ENCODE measurements around the gene TOP2B. TPM values are rescaled to one million over a fixed set of nuclear protein-coding genes. Genes with fewer than 3 reads are reported as not detected.

Gene TOP2B
- total RNA-seq, 1 donor = 126 TPM

- H3K4me3 ChIP-seq (ENCODE audit: low read length) = no peak overlapping the region
- H3K27me3 ChIP-seq (ENCODE audit: insufficient read depth, low read length) = no peaks in the 10 kb centered on the region
- no peaks in the 10 kb centered on the region for H3K9me3 ChIP-seq (ENCODE audit: low read depth, low read length)
- peaks cover 44% of the 10 kb centered on the region for H3K4me1 ChIP-seq (ENCODE audit: insufficient read depth, low read length)
Measured at GRCh38 chr3:25657293-25657692, 7.4 kb downstream of the TOP2B start.

- peaks cover 33% of the 10 kb centered on the region for H3K4me1 ChIP-seq (ENCODE audit: insufficient read depth, low read length)
- no peak overlapping the region for H3K4me3 ChIP-seq (ENCODE audit: low read length)
- H3K9me3 ChIP-seq (ENCODE audit: low read depth, low read length) = no peaks in the 10 kb centered on the region
- no peaks in the 10 kb centered on the region for H3K27me3 ChIP-seq (ENCODE audit: insufficient read depth, low read length)
Measured at GRCh38 chr3:25655659-25656058, 9.0 kb downstream of the TOP2B start.

- Histone ChIP-seq H3K4me3 (ENCODE audit: low read length) (no peak overlapping the region), H3K27me3 (ENCODE audit: insufficient read depth, low read length) (no peaks in the 10 kb centered on the region), H3K9me3 (ENCODE audit: low read depth, low read length) (peaks cover 8% of the 10 kb centered on the region), H3K4me1 (ENCODE audit: insufficient read depth, low read length) (peaks cover 33% of the 10 kb centered on the region)
Measured at GRCh38 chr3:25654576-25654975, 10.1 kb downstream of the TOP2B start.

DNA sequence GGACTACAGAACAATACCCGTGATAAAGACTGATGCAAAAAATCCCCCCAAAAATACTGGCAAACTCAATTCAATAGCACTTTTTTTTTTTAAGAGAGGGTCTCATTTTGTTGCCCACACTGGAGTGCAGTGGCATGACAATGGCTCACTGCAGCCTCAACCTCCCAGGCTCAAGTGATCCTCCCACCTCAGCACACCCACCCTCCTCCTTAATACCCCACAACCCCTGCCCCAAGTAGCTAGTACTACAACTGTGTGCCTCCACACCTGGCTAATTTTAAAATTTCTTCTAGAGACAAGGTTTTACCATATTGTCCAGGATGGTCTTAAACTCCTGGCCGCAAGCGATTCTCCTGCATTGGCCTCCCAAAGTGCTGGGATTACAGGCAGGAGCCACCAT is 11.4 kb downstream of the TOP2B start:
- no peaks in the 10 kb centered on the region for H3K27me3 ChIP-seq (ENCODE audit: insufficient read depth, low read length)
- peaks cover 28% of the 10 kb centered on the region for H3K4me1 ChIP-seq (ENCODE audit: insufficient read depth, low read length)
- peaks cover 20% of the 10 kb centered on the region for H3K9me3 ChIP-seq (ENCODE audit: low read depth, low read length)
- no peak overlapping the region for H3K4me3 ChIP-seq (ENCODE audit: low read length)

DNA sequence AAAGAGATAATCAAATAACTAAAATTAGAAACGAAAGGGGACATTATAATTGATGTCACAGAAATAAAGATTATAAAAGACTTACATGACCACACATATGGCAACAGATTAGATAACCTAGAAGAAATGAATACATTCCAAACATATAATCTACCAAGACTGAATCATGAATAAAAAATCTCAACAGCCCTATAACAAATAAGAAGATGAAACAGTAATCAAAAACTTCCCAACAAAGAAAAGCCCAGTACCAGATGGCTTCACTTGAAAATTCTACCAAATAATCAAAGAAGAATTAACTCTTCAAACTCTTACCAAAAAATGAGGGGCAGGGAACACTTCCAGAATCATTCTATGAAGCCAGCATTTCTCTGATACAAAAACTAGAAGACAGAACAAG is 11.8 kb downstream of the TOP2B start:
- Histone ChIP-seq H3K4me3 (ENCODE audit: low read length) (no peak overlapping the region), H3K4me1 (ENCODE audit: insufficient read depth, low read length) (peaks cover 32% of the 10 kb centered on the region), H3K9me3 (ENCODE audit: low read depth, low read length) (peaks cover 20% of the 10 kb centered on the region), H3K27me3 (ENCODE audit: insufficient read depth, low read length) (no peaks in the 10 kb centered on the region)

DNA sequence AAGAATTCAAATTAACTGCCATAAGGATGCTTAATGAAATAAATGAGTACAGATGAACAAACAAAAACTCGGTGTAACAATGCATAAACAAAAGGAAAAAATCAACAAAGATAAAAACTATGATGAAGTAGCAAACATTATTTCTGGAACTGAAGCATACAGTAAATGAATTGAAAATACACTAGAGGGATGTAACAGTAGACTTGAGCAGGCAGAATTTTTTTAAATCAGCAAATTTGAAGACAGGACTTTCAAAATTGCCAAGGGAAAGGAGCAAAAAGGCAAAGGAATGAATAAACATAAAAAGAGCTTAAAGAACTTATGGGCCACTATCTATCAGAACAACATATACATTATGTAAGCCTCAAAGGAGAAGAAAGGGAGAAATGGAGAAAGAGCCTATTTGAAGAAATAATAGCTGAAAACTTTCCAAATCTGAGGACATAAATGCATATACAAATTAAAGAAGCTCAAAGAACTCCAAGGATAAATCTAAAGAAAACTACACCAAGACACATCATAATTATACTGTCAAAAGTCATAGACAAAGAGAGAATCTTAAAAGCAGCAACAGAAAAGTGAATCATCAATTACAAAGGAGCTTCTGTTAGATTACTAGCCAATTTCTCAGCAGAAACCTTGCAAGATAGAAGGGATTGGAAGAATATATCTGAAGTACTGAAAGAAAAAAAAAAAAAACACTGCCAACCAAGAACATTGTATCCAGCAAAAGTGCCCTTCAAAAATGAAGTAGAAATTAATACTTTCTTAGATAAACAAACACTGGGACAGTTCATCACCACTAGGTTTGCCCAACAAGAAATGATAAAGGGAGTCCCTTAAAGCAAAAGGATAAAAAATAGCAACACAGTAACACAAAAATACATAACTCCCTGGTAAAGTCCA is 15.5 kb downstream of the TOP2B start:
- peaks cover 20% of the 10 kb centered on the region for H3K9me3 ChIP-seq (ENCODE audit: low read depth, low read length)
- H3K27me3 ChIP-seq (ENCODE audit: insufficient read depth, low read length) = no peaks in the 10 kb centered on the region
- peaks cover 14% of the 10 kb centered on the region for H3K4me1 ChIP-seq (ENCODE audit: insufficient read depth, low read length)
- H3K4me3 ChIP-seq (ENCODE audit: low read length) = no peak overlapping the region

GRCh38 chr3:25648107-25648535 is 16.6 kb downstream of the TOP2B start:
- H3K27me3 ChIP-seq (ENCODE audit: insufficient read depth, low read length) = no peaks in the 10 kb centered on the region
- H3K9me3 ChIP-seq (ENCODE audit: low read depth, low read length) = peaks cover 20% of the 10 kb centered on the region
- H3K4me3 ChIP-seq (ENCODE audit: low read length) = no peak overlapping the region
- peaks cover 9% of the 10 kb centered on the region for H3K4me1 ChIP-seq (ENCODE audit: insufficient read depth, low read length)

- no peaks in the 10 kb centered on the region for H3K9me3 ChIP-seq (ENCODE audit: low read depth, low read length)
- H3K4me1 ChIP-seq (ENCODE audit: insufficient read depth, low read length) = peaks cover 4% of the 10 kb centered on the region
- H3K27me3 ChIP-seq (ENCODE audit: insufficient read depth, low read length) = no peaks in the 10 kb centered on the region
- no peak overlapping the region for H3K4me3 ChIP-seq (ENCODE audit: low read length)
Measured at GRCh38 chr3:25635038-25635437, 29.7 kb downstream of the TOP2B start.

GRCh38 chr3:25633919-25634318 is 30.8 kb downstream of the TOP2B start:
- H3K9me3 ChIP-seq (ENCODE audit: low read depth, low read length) = no peaks in the 10 kb centered on the region
- no peaks in the 10 kb centered on the region for H3K27me3 ChIP-seq (ENCODE audit: insufficient read depth, low read length)
- no peak overlapping the region for H3K4me3 ChIP-seq (ENCODE audit: low read length)
- peaks cover 4% of the 10 kb centered on the region for H3K4me1 ChIP-seq (ENCODE audit: insufficient read depth, low read length)

GRCh38 chr3:25631989-25632388 is 32.7 kb downstream of the TOP2B start:
- Histone ChIP-seq H3K4me3 (ENCODE audit: low read length) (no peak overlapping the region), H3K4me1 (ENCODE audit: insufficient read depth, low read length) (peaks cover 4% of the 10 kb centered on the region), H3K9me3 (ENCODE audit: low read depth, low read length) (no peaks in the 10 kb centered on the region), H3K27me3 (ENCODE audit: insufficient read depth, low read length) (no peaks in the 10 kb centered on the region)

GRCh38 chr3:25621087-25621486 is 43.6 kb downstream of the TOP2B start:
- Histone ChIP-seq H3K27me3 (ENCODE audit: insufficient read depth, low read length) (no peaks in the 10 kb centered on the region), H3K9me3 (ENCODE audit: low read depth, low read length) (no peaks in the 10 kb centered on the region), H3K4me1 (ENCODE audit: insufficient read depth, low read length) (no peaks in the 10 kb centered on the region), H3K4me3 (ENCODE audit: low read length) (no peak overlapping the region)

- H3K27me3 ChIP-seq (ENCODE audit: insufficient read depth, low read length) = no peaks in the 10 kb centered on the region
- H3K9me3 ChIP-seq (ENCODE audit: low read depth, low read length) = no peaks in the 10 kb centered on the region
- no peak overlapping the region for H3K4me3 ChIP-seq (ENCODE audit: low read length)
- no peaks in the 10 kb centered on the region for H3K4me1 ChIP-seq (ENCODE audit: insufficient read depth, low read length)
Measured at GRCh38 chr3:25620493-25620892, 44.2 kb downstream of the TOP2B start.

- no peaks in the 10 kb centered on the region for H3K9me3 ChIP-seq (ENCODE audit: low read depth, low read length)
- H3K27me3 ChIP-seq (ENCODE audit: insufficient read depth, low read length) = no peaks in the 10 kb centered on the region
- no peak overlapping the region for H3K4me3 ChIP-seq (ENCODE audit: low read length)
- H3K4me1 ChIP-seq (ENCODE audit: insufficient read depth, low read length) = no peaks in the 10 kb centered on the region
Measured at GRCh38 chr3:25619382-25619781, 45.3 kb downstream of the TOP2B start.

- no peaks in the 10 kb centered on the region for H3K9me3 ChIP-seq (ENCODE audit: low read depth, low read length)
- H3K4me1 ChIP-seq (ENCODE audit: insufficient read depth, low read length) = no peaks in the 10 kb centered on the region
- H3K4me3 ChIP-seq (ENCODE audit: low read length) = no peak overlapping the region
- H3K27me3 ChIP-seq (ENCODE audit: insufficient read depth, low read length) = no peaks in the 10 kb centered on the region
Measured at GRCh38 chr3:25618028-25618427, 46.7 kb downstream of the TOP2B start.

DNA sequence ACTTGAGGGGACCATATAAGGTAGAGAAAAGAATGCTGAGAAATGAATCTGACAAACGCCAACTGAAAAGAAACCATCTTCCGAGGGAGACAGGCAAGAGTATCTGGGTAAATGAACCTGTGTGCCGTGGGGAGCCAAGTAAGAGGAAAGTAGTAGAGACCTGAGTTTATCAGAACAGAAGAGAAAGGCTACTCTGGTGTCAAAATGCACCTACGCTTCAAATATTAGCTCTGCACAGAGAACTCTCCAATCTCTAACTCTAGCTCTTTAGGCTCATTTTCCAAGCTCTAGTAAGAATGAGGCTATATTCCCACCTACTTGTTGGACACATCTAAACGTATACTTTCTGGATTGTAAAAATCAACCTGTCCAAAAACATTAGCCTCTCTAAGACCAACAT is 53.5 kb downstream of the TOP2B start:
- no peaks in the 10 kb centered on the region for H3K9me3 ChIP-seq (ENCODE audit: low read depth, low read length)
- no peak overlapping the region for H3K4me3 ChIP-seq (ENCODE audit: low read length)
- H3K27me3 ChIP-seq (ENCODE audit: insufficient read depth, low read length) = no peaks in the 10 kb centered on the region
- no peaks in the 10 kb centered on the region for H3K4me1 ChIP-seq (ENCODE audit: insufficient read depth, low read length)

DNA sequence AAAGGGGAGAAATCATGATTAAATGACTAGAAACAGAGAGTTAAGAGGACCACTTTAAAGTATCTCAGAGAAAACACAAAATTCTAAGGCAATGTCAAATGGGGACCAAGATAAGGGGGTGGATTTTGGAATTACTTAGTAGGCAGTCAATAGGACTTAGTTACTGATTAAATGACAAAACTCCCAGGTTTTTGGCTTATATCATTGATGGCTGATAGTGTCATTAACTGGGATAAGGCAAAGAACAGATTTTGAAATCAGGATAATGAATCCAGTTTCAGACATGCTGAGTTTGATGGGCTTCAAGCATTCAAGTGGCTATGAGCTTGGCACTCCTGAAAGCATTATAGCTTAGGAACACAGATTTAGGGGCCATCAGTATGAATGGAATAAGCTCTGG is 53.9 kb downstream of the TOP2B start:
- no peaks in the 10 kb centered on the region for H3K4me1 ChIP-seq (ENCODE audit: insufficient read depth, low read length)
- no peaks in the 10 kb centered on the region for H3K27me3 ChIP-seq (ENCODE audit: insufficient read depth, low read length)
- no peak overlapping the region for H3K4me3 ChIP-seq (ENCODE audit: low read length)
- H3K9me3 ChIP-seq (ENCODE audit: low read depth, low read length) = no peaks in the 10 kb centered on the region
